ENCODE results near the gene EPPIN. TPM values are rescaled to one million over a fixed set of nuclear protein-coding genes. Genes with fewer than 3 reads are reported as not detected.

EPPIN gene
- total RNA-seq, 1 donor from 2014 or later: not detected

Other genes starting within 250 kb of the EPPIN start
- not detected in 2 replicates for gene RBPJL, start 240.6 kb downstream of the EPPIN start, total RNA-seq
- not detected in 2 replicates for gene MATN4, start 239.1 kb downstream of the EPPIN start, total RNA-seq
- gene SDC4, start 199.0 kb downstream of the EPPIN start, total RNA-seq: 24.6 and 32.4 TPM in 2 replicates
- 21.4 and 35.7 TPM in 2 replicates for gene SYS1, start 184.2 kb downstream of the EPPIN start, total RNA-seq
- not detected in 2 replicates for gene TP53TG5, start 169.1 kb downstream of the EPPIN start, total RNA-seq
- 12.6 and 17.3 TPM in 2 replicates for gene DBNDD2, start 139.1 kb downstream of the EPPIN start, total RNA-seq
- 22.1 and 22.8 TPM in 2 replicates for gene PIGT, start 131.3 kb downstream of the EPPIN start, total RNA-seq
- gene WFDC2, start 77.6 kb downstream of the EPPIN start, total RNA-seq: not detected in 2 replicates
- not detected in 2 replicates for gene SPINT3, start 31.8 kb downstream of the EPPIN start, total RNA-seq
- gene WFDC6, start 7.9 kb downstream of the EPPIN start, total RNA-seq: not detected in 2 replicates
- not detected in 2 replicates for gene WFDC8, start 31.9 kb upstream of the EPPIN start, total RNA-seq
- not detected in 2 replicates for gene WFDC10A, start 82.3 kb upstream of the EPPIN start, total RNA-seq
- gene WFDC9, start 83.9 kb upstream of the EPPIN start, total RNA-seq: not detected in 2 replicates
- not detected in 2 replicates for gene WFDC11, start 122.8 kb upstream of the EPPIN start, total RNA-seq
- not detected in 2 replicates for gene WFDC13, start 154.6 kb upstream of the EPPIN start, total RNA-seq
- gene WFDC10B, start 157.6 kb upstream of the EPPIN start, total RNA-seq: not detected in 2 replicates
- gene SPINT4, start 174.9 kb upstream of the EPPIN start, total RNA-seq: not detected in 2 replicates
- gene WFDC3, start 244.5 kb upstream of the EPPIN start, total RNA-seq: not detected in 2 replicates
- gene DNTTIP1, start 244.6 kb upstream of the EPPIN start, total RNA-seq: 18.2 and 26.1 TPM in 2 replicates